ENCODE results near the gene ZNF750.

Gene ZNF750

GRCh38 chr17:82878527-82878926 lies 38.7 kb upstream of the ZNF750 start:
- no peak for TF ChIP-seq EZH2phosphoT487 (IDR thresholded peaks at IDR 0.05; ENCODE audit: low read depth)
- no peak for TF ChIP-seq CTCF (IDR thresholded peaks at IDR 0.05; ENCODE audit: low read depth, low read length)
- 0 out of 2 replicates have a peak, but pooled peaks cover 5% of the 10 kb centered on the region for H3K4me1 ChIP-seq (ENCODE audit: low read length)
- peaks cover under 1% of the 10 kb centered on the region for H3K36me3 ChIP-seq (replicated peaks; ENCODE audit: low read depth, low read length)
- H3K27me3 ChIP-seq (ENCODE audit: low read depth, low read length), result no peaks in the 10 kb centered on the region
- H3K27ac ChIP-seq (ENCODE audit: low read length), result no peak overlapping the region
- H3K9me3 ChIP-seq (ENCODE audit: insufficient read depth, low read length), result no peaks in the 10 kb centered on the region
- H3K9ac ChIP-seq (ENCODE audit: low read length), result no peak overlapping the region
- H4K20me1 ChIP-seq (ENCODE audit: insufficient read depth, low read length), result peaks cover 21% of the 10 kb centered on the region
- H3K4me3 ChIP-seq (ENCODE audit: low read length), result no peak overlapping the region
- H3K4me2 ChIP-seq (ENCODE audit: low read length), result no peak overlapping the region
- H2AFZ ChIP-seq (ENCODE audit: low read depth, low read length), result no peak overlapping the region
- no peaks in the 10 kb centered on the region for H3K79me2 ChIP-seq (ENCODE audit: low read length)

GRCh38 chr17:82876602-82877379 lies 37.0 kb upstream of the ZNF750 start:
- no peak overlapping the region for H3K4me3 ChIP-seq (ENCODE audit: low read length)
- 0 out of 2 replicates have a peak, but pooled peaks cover 4% of the 10 kb centered on the region for H3K79me2 ChIP-seq (ENCODE audit: low read length)
- H3K27me3 ChIP-seq (ENCODE audit: low read depth, low read length), result no peaks in the 10 kb centered on the region
- no peak overlapping the region for H3K27ac ChIP-seq (ENCODE audit: low read length)
- no peak overlapping the region for H2AFZ ChIP-seq (ENCODE audit: low read depth, low read length)
- H3K4me1 ChIP-seq (ENCODE audit: low read length), result peaks cover 21% of the 10 kb centered on the region
- no peak overlapping the region for H3K9ac ChIP-seq (ENCODE audit: low read length)
- no peak for TF ChIP-seq CTCF (IDR thresholded peaks at IDR 0.05; ENCODE audit: low read depth, low read length)
- no peak for TF ChIP-seq EZH2phosphoT487 (IDR thresholded peaks at IDR 0.05; ENCODE audit: low read depth)
- no peak overlapping the region for H3K4me2 ChIP-seq (ENCODE audit: low read length)
- H3K9me3 ChIP-seq (ENCODE audit: insufficient read depth, low read length), result no peaks in the 10 kb centered on the region
- peaks cover 32% of the 10 kb centered on the region for H4K20me1 ChIP-seq (ENCODE audit: insufficient read depth, low read length)
- peaks cover 12% of the 10 kb centered on the region for H3K36me3 ChIP-seq (replicated peaks; ENCODE audit: low read depth, low read length)

- TF ChIP-seq CTCF (IDR thresholded peaks at IDR 0.05; ENCODE audit: low read depth, low read length), result no peak
- TF ChIP-seq EZH2phosphoT487 (IDR thresholded peaks at IDR 0.05; ENCODE audit: low read depth), result no peak
- H2AFZ ChIP-seq (ENCODE audit: low read depth, low read length), result no peak overlapping the region
- H3K9me3 ChIP-seq (ENCODE audit: insufficient read depth, low read length), result no peaks in the 10 kb centered on the region
- H3K27ac ChIP-seq (ENCODE audit: low read length), result no peak overlapping the region
- H3K79me2 ChIP-seq (ENCODE audit: low read length), result 0 out of 2 replicates have a peak, but pooled peaks cover 4% of the 10 kb centered on the region
- no peak overlapping the region for H3K4me2 ChIP-seq (ENCODE audit: low read length)
- H3K9ac ChIP-seq (ENCODE audit: low read length), result no peak overlapping the region
- H4K20me1 ChIP-seq (ENCODE audit: insufficient read depth, low read length), result peaks cover 32% of the 10 kb centered on the region
- peaks cover 13% of the 10 kb centered on the region for H3K36me3 ChIP-seq (replicated peaks; ENCODE audit: low read depth, low read length)
- no peak overlapping the region for H3K4me3 ChIP-seq (ENCODE audit: low read length)
- no peaks in the 10 kb centered on the region for H3K27me3 ChIP-seq (ENCODE audit: low read depth, low read length)
- peaks cover 28% of the 10 kb centered on the region for H3K4me1 ChIP-seq (ENCODE audit: low read length)
These were observed 36.3 kb upstream of the ZNF750 start for GRCh38 chr17:82876149-82876548.

GRCh38 chr17:82875407-82875856 lies 35.6 kb upstream of the ZNF750 start:
- Histone ChIP-seq H2AFZ (ENCODE audit: low read depth, low read length) (no peak overlapping the region), H3K36me3 (replicated peaks; ENCODE audit: low read depth, low read length) (peaks cover 17% of the 10 kb centered on the region), H3K79me2 (ENCODE audit: low read length) (0 out of 2 replicates have a peak, but pooled peaks cover 4% of the 10 kb centered on the region), H4K20me1 (ENCODE audit: insufficient read depth, low read length) (peaks cover 38% of the 10 kb centered on the region), H3K4me1 (ENCODE audit: low read length) (peaks cover 35% of the 10 kb centered on the region), H3K9me3 (ENCODE audit: insufficient read depth, low read length) (no peaks in the 10 kb centered on the region), H3K27ac (ENCODE audit: low read length) (no peak overlapping the region), H3K27me3 (ENCODE audit: low read depth, low read length) (no peaks in the 10 kb centered on the region), H3K4me2 (ENCODE audit: low read length) (no peak overlapping the region), H3K4me3 (ENCODE audit: low read length) (no peak overlapping the region), H3K9ac (ENCODE audit: low read length) (no peak overlapping the region)
- TF ChIP-seq EZH2phosphoT487 (IDR thresholded peaks at IDR 0.05; ENCODE audit: low read depth) (no peak), CTCF (IDR thresholded peaks at IDR 0.05; ENCODE audit: low read depth, low read length) (no peak)
